ENCODE data around the gene CPD.
"Not testable (repeated sequence)": the region's sequence is repeated elsewhere in the genome, so short reads cannot be mapped to it uniquely, and the experiment has no call there.

CPD gene

GRCh38 chr17:30436729-30437128 lies 58.0 kb downstream of the CPD start:
- DNase-seq, result no peak

- DNase-seq, result no peak
Measured at GRCh38 chr17:30443721-30444120, 65.0 kb downstream of the CPD start.

- not testable (repeated sequence) for DNase-seq
Measured at GRCh38 chr17:30446640-30447039, 67.9 kb downstream of the CPD start.

DNA sequence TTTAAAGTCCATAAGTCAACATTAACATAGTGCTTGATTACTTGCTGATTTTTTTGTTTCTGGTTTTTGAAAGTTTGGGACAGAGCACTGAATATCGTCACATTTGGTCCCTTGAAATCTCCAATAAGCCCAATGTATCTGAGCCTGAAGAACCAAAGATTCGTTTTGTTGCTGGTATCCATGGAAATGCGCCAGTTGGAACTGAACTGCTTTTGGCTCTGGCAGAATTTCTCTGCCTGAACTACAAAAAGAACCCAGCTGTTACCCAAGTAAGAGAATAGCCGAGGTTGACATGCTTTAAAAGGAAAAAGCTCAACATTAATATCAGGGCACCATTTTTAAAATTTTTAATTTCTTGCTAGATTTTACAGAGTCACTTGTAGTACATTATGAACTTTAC lies 70.8 kb downstream of the CPD start:
- no peak for DNase-seq

GRCh38 chr17:30450125-30451027 lies 71.6 kb downstream of the CPD start:
- DNase-seq, result no peak

- no peak for DNase-seq
Measured at GRCh38 chr17:30454635-30455034, 75.9 kb downstream of the CPD start.

DNA sequence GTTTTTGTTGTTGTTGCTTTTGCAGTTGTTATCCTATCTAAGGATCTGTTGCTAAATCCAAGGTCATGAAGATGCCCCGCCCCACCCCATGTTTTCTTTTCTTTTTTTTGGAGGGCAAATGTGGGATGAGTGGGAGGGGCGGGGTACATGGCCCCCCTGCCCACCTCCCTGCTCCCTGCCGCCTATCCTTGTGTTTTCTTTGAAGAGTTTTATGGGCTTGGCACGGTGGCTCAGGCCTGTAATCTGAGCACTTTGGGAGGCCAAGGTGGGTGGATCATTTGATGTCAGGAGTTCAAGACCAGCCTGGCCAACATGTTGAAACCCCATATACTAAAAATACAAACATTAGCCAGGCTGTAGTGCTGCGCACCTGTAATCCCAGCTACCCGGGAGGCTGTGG lies 79.6 kb downstream of the CPD start:
- no peak for DNase-seq

DNA sequence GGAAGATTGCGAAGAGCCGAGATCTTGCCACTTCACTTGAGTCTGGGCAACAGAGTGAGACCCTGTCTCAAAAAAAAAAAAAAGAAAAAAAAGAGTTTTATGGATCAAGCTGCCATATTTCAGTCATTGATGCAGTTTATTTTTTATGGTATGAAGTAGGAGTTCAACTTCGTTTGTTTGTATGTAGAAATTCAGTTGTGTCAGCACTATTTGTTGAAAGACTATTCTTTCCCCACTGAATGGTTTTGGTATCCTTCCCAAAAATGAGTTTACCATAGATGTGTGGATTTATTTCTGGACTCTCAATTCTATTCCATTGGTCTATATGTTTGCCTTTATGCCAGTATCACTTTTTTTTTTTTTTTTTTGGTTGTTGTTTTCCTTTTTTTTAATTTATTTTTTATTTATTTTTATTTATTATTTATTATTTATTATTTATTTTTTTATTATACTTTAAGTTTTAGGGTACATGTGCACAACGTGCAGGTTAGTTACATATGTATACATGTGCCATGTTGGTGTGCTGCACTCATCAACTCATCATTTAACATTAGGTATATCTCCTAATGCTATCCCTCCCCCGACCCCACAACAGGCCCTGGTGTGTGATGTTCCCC lies 80.2 kb downstream of the CPD start:
- not testable (repeated sequence) for DNase-seq

DNA sequence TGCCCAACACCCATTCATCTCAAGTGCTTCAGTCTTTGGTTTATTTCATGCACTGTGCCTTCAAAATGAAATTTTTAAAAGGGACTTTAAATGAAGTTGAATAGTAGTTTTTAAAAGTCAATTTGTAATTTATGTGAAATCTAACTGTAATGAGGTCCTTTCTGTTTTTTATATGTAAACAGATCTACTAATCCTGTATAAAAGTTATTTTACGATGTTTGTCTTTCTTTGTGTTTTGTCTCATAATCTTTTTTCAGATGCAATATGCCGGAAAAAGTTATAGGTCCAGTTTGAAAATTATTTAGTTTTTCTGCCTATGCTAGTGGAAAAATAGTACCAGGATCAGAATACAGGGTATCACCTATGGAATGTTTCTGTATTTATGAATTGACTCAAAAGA lies 89.7 kb downstream of the CPD start:
- no peak for DNase-seq

GRCh38 chr17:30472238-30472890 lies 93.6 kb downstream of the CPD start:
- DNase-seq, result no peak

GRCh38 chr17:30475206-30475605 lies 96.5 kb downstream of the CPD start:
- DNase-seq, result no peak

DNA sequence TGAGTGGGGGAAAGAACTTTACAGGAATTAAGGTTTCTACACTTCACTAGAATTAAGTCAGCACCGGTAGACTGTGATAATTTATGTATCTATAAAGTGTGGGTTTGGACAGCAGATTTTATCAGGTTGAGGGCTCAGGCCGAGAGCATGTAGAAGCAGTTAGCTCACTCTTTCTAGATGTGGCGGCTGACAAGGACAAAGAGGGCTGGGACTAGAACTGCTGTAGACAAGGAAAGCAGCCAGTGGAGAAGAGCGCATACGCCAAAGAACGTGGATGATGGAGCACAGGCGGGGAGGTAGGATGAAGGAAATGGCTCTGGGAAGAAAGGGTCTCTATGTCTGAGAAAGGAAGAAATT lies 98.0 kb downstream of the CPD start:
- DNase-seq, result no peak

GRCh38 chr17:30477083-30477773 lies 98.5 kb downstream of the CPD start, which contains the start of gene GOSR1:
TSS of gene GOSR1 (plus strand) at chr17:30477408. CDS start at chr17:30477434, 26 bp downstream.
- peak; percentile 94 for DNase-seq

GRCh38 chr17:30477774-30478115 lies 99.0 kb downstream of the CPD start:
- peak; percentile 42 to 76 for DNase-seq

- no peak for DNase-seq
Measured at GRCh38 chr17:30482555-30482954, 103.8 kb downstream of the CPD start.

DNA sequence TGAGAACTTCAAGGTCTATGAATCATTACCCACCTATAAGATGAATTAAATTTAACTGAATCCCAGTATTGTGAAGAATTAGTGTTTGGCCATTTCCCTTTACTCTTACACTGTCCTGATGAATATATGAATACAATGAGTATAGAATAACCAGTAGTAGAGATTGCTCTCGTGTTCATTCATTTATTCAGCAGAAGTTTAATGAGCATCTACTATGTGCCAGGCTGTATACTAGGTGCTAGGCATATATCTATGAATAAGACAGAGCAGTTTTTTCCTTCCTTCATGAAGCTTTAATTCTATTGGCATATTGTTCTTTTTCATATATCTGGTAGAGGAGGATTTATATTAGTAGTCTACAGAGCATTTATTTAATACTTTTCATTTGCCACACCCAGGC lies 104.4 kb downstream of the CPD start:
- DNase-seq, result no peak

GRCh38 chr17:30493780-30494179 lies 115.1 kb downstream of the CPD start:
- no peak for DNase-seq

GRCh38 chr17:30495586-30495985 lies 116.9 kb downstream of the CPD start:
- no peak for DNase-seq

GRCh38 chr17:30503558-30503957 lies 124.8 kb downstream of the CPD start:
- DNase-seq, result no peak

DNA sequence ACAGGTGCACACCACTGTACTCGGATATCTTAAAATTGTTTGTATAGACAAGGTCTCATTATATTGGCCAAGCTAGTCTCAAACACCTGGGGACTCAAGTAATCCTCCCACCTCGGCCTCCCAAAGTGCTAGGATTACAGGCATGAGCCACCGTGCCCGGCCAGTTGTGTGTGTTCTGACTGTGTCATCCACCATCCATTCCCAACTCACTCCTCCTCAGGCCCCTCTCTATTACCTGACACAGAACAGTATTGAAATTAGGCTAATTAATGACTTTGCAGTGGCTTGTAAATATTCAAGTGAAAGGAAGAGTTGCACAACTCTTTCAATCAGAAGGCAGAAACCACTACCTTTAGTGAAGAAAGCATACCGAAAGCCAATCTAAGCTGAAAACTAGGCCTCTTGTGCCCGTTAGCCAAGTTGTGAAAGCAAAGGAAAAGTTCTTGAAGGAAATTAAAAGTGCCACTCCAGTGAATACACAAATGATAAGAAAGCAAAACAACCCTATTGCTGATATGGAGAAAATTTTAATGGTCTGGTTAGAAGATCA lies 127.2 kb downstream of the CPD start:
- DNase-seq, result no peak

- no peak for DNase-seq
Measured at GRCh38 chr17:30506481-30506880, 127.8 kb downstream of the CPD start.

DNA sequence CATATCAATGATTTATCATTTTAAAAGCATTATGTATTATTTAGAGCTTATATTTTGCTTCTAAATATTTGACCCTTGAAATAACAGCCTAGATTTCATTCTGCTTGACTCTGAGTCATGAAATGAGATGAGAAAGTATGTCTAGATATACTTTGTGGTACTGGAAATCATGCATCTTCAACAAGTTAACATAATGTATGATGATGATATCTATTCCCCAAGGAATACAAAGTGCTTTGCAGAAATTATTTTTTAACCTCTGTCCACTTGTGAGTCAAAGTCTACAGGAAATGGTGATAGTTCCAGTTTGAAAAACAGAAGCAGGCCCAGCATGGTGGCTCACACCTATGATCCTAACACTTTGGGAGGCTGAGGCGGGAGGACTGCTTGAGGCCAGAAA lies 134.6 kb downstream of the CPD start:
- no peak for DNase-seq
